Stimulated activated CD4-positive, alpha-beta T cell treated with anti-CD3 and anti-CD28 coated beads, Interleukin-1b, Interleukin-23, amount 100 ng/mL, for 48 hours (primary cell): Measurements from ENCODE around the gene RPL7L1.

ENCODE experiments used
- DNase-seq: peaks from one replicate; pipeline ENCODE4 v3.0.0-alpha.2; 2020

The RPL7L1 gene

GRCh38 chr6:42936398-42936797 is 57.0 kb downstream of the RPL7L1 start:
- DNase-seq = no peak

- DNase-seq = no peak
These were observed 58.4 kb downstream of the RPL7L1 start for GRCh38 chr6:42937548-42938427.

GRCh38 chr6:42938428-42938796 is 59.0 kb downstream of the RPL7L1 start:
- DNase-seq = no peak

GRCh38 chr6:42938987-42939809 is 59.8 kb downstream of the RPL7L1 start:
- no peak for DNase-seq
